Activated B cell treated with CpG ODN at 0.5 μM for 24 hours (primary cell): Measurements from ENCODE around the gene SHISAL1. TPM values are rescaled to one million over a fixed set of nuclear protein-coding genes. Genes with fewer than 3 reads are reported as not detected.

Experiments used
- ATAC-seq: fragments of 200-7000 bp; cut with Tn5 transposase; one replicate; pipeline ENCODE4 v1.10.0; 2021; ENCODE audit warnings: low read depth, mild to moderate bottlenecking, moderate library complexity
- CTCF ChIA-PET: fragments of 350-600 bp; sonication (Branson Sonifier 250); formaldehyde crosslinking; loops from one replicate; lab custom pipeline; 2021; ENCODE audit warnings: antibody characterized with exemption; lab: Charles Lee
- POLR2A ChIA-PET: fragments of 350-600 bp; sonication (Branson Sonifier 250); formaldehyde crosslinking; loops from one replicate; lab custom pipeline; 2021; ENCODE audit warnings: antibody characterized with exemption; lab: Charles Lee
- DNase-seq: peaks from one replicate; pipeline ENCODE4 v3.0.0; 2022
- H3K27ac Mint-ChIP-seq: one replicate; pipeline ENCODE4 v1.8.0; 2020; ENCODE audit warnings: mixed read lengths
- H3K27me3 Mint-ChIP-seq: one replicate; pipeline ENCODE4 v1.8.0; 2021; ENCODE audit warnings: mixed read lengths
- H3K36me3 Mint-ChIP-seq: one replicate; pipeline ENCODE4 v1.8.0; 2021; ENCODE audit warnings: low read depth, mixed read lengths
- H3K4me1 Mint-ChIP-seq: one replicate; pipeline ENCODE4 v1.8.0; 2021; ENCODE audit warnings: mixed read lengths
- H3K4me3 Mint-ChIP-seq: one replicate; pipeline ENCODE4 v1.8.0; 2020; ENCODE audit warnings: mild to moderate bottlenecking, mixed read lengths
- H3K9me3 Mint-ChIP-seq: one replicate; pipeline ENCODE4 v1.8.0; 2020; ENCODE audit warnings: mixed read lengths
- CTCF ChIP-seq: fragments of 200-600 bp; IDR thresholded peaks from one replicate; pipeline ENCODE4 v1.8.0; 2022; ENCODE audit warnings: antibody characterized with exemption, mild to moderate bottlenecking
- intact Hi-C: fragments of 100-400 bp; cut with micrococcal nuclease; formaldehyde crosslinking; loops from one replicate; pipeline ENCODE4 v1.15.1; 2024
- total RNA-seq: library from RNA; stranded (reverse); gene quantifications from 2 replicates; pipeline ENCODE4 v1.2.3, GENCODE V29; 2022

Gene SHISAL1
- total RNA-seq, 1 donor from 2014 or later: not detected

DNA sequence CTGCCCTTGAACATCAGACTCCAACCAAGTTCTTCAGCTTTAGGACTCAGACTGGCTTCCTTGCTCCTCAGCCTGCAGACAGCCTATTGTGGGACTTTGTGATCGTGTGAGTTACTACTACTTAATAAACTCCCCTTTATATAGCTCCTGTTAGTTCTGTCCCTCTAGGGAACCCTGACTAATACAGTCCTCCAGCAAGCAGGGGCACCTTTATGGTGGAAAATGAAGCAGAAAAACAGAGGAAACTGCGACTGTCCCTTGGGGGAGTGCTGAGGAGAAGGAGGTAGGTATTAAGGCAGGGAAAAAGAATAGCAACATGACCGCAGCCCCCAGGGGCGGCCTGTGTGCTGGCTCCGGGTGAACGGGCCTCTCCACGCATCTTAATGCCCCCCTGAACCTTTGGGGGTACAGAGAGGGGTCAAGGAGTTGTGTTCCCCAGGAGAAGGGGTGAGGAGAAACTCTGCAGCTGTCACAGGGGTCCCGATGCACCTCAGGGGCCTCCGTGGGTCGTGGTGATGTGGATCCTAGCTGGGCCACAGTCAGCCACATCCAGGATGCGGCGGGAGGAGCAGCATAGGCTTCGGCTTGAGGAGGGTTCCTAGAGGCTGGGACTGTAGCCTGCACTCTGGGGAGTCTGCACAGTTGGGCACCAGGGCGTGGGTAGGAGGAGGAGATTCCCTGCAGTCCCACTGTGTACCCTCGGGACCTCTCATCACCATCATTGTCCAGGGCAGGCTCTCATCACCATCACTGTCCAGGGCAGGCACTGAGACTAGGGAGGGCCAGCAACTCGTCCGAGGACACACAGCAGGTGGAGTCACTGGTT lies 34.3 kb downstream of the SHISAL1 start:
- peaks cover 3% of the 10 kb centered on the region for H3K4me1 Mint-ChIP-seq
- TF ChIP-seq CTCF: no peak
- H3K4me3 Mint-ChIP-seq: no peak overlapping the region
- DNase-seq (no peak), ATAC-seq (no peak)
- H3K27me3 Mint-ChIP-seq: peaks cover 36% of the 10 kb centered on the region
- H3K9me3 Mint-ChIP-seq: no peaks in the 10 kb centered on the region
- ChIA-PET POLR2A (no interaction called here), CTCF (no interaction called here)
- intact Hi-C loops: no loop called here
- H3K27ac Mint-ChIP-seq: no peak overlapping the region
- H3K36me3 Mint-ChIP-seq: no peaks in the 10 kb centered on the region

GRCh38 chr22:44277386-44278135 lies 35.2 kb downstream of the SHISAL1 start:
- Mint-ChIP-seq H3K4me3 (no peak overlapping the region), H3K4me1 (peaks cover 12% of the 10 kb centered on the region), H3K9me3 (no peaks in the 10 kb centered on the region), H3K36me3 (no peaks in the 10 kb centered on the region), H3K27ac (no peak overlapping the region), H3K27me3 (peaks cover 36% of the 10 kb centered on the region)
- no peak for ATAC-seq
- ChIA-PET POLR2A (no interaction called here), CTCF (no interaction called here)
- TF ChIP-seq CTCF: no peak
- intact Hi-C loops: no loop called here
- no peak for DNase-seq

- Mint-ChIP-seq H3K27me3 (peaks cover 33% of the 10 kb centered on the region), H3K4me3 (no peak overlapping the region), H3K27ac (no peak overlapping the region), H3K9me3 (no peaks in the 10 kb centered on the region), H3K36me3 (no peaks in the 10 kb centered on the region), H3K4me1 (peaks cover 12% of the 10 kb centered on the region)
- DNase-seq (no peak), ATAC-seq (no peak)
- CTCF ChIA-PET: no interaction called here
- no peak for TF ChIP-seq CTCF
- POLR2A ChIA-PET: no interaction called here
- intact Hi-C loops: no loop called here
Observed at GRCh38 chr22:44276706-44277356, 35.9 kb downstream of the SHISAL1 start.

DNA sequence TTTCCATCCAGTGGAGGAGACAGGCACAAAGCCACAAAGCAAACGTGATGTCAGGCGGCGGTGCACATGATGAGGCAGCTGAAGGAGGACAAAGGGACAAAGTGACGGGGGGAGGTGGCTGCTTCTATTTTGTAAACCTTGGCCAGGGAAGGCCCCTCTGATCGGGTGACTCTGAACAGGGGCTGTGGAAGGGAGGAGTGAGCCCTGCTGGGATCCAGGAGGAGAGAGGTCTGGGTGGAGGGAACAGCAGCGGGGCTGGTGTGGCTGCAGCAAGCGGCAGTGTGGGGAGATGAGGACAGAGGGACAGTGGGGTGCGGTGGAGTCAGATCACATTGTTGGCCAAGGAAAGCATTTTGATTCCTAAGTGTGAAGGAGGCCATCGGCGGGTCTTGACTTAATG lies 36.7 kb downstream of the SHISAL1 start:
- no peak for DNase-seq
- no peak for ATAC-seq
- H3K4me1 Mint-ChIP-seq: peaks cover 12% of the 10 kb centered on the region
- no peaks in the 10 kb centered on the region for H3K36me3 Mint-ChIP-seq
- H3K4me3 Mint-ChIP-seq: no peak overlapping the region
- peaks cover 33% of the 10 kb centered on the region for H3K27me3 Mint-ChIP-seq
- intact Hi-C loops: no loop called here
- TF ChIP-seq CTCF: no peak
- H3K9me3 Mint-ChIP-seq: no peaks in the 10 kb centered on the region
- POLR2A ChIA-PET: no interaction called here
- no peak overlapping the region for H3K27ac Mint-ChIP-seq
- CTCF ChIA-PET: no interaction called here

- DNase-seq: no peak
- ChIA-PET POLR2A (no interaction called here), CTCF (no interaction called here)
- no peak overlapping the region for H3K4me3 Mint-ChIP-seq
- no peaks in the 10 kb centered on the region for H3K36me3 Mint-ChIP-seq
- no peak for TF ChIP-seq CTCF
- peaks cover 12% of the 10 kb centered on the region for H3K4me1 Mint-ChIP-seq
- intact Hi-C loops: no loop called here
- peaks cover 33% of the 10 kb centered on the region for H3K27me3 Mint-ChIP-seq
- no peak overlapping the region for H3K27ac Mint-ChIP-seq
- no peak for ATAC-seq
- H3K9me3 Mint-ChIP-seq: no peaks in the 10 kb centered on the region
Observed at GRCh38 chr22:44275631-44275995, 37.1 kb downstream of the SHISAL1 start.
